IgD-negative memory B cell (primary cell): ENCODE measurements around the gene ANO6. TPM values are rescaled to one million over a fixed set of nuclear protein-coding genes. Genes with fewer than 3 reads are reported as not detected.
"Not testable (repeated sequence)": the region's sequence is repeated elsewhere in the genome, so short reads cannot be mapped to it uniquely, and the experiment has no call there.

ENCODE experiments used
- H3K27ac Mint-ChIP-seq, 3 donors: one replicate each; pipeline ENCODE4 v1.8.0; 2020 to 2022; ENCODE audit warnings: mild to moderate bottlenecking in 3 of 3, mixed read lengths in 3 of 3, moderate library complexity in 1 of 3
- H3K27me3 Mint-ChIP-seq: one replicate; pipeline ENCODE4 v1.8.0; 2021; ENCODE audit warnings: mixed read lengths
- H3K36me3 Mint-ChIP-seq: one replicate; pipeline ENCODE4 v1.8.0; 2020; ENCODE audit warnings: mild to moderate bottlenecking, mixed read lengths
- H3K4me1 Mint-ChIP-seq, 3 donors: one replicate each; pipeline ENCODE4 v1.8.0; 2020 to 2022; ENCODE audit warnings: mixed read lengths in 3 of 3, mild to moderate bottlenecking in 1 of 3
- H3K4me3 Mint-ChIP-seq, 4 donors: one replicate each; pipeline ENCODE4 v1.8.0; 2020 to 2022; ENCODE audit warnings: mild to moderate bottlenecking in 4 of 4, mixed read lengths in 4 of 4, moderate library complexity in 3 of 4
- H3K9me3 Mint-ChIP-seq, 3 donors: one replicate each; pipeline ENCODE4 v1.8.0; 2020 to 2021; ENCODE audit warnings: mixed read lengths in 3 of 3, mild to moderate bottlenecking in 1 of 3
- polyA plus RNA-seq: library from polyadenylated mRNA; unstranded; fragments of 300-500 nt; fragmentation: Illumina TruSeq; gene quantifications from one replicate; pipeline ENCODE4 v1.2.3, GENCODE V29; 2021

The ANO6 gene
- 18.0 TPM for polyA plus RNA-seq

- Mint-ChIP-seq H3K4me1 (peaks cover 14 to 37% (median 26%) of the 10 kb centered on the region in 3 donors), H3K27ac (peak within 1 kb of the TSS; percentile 72 to 92 (median 87)), H3K4me3 (peak within 1 kb of the TSS; percentile 88 to 99 (median 98)), H3K9me3 (no peaks in the 10 kb centered on the region), H3K36me3 (peaks cover 2% of the 10 kb centered on the region), H3K27me3 (no peaks in the 10 kb centered on the region)
Measured at GRCh38 chr12:45215419-45216229, at the start of gene ANO6. Gene ANO6, plus strand, starts transcription at chr12:45216095. Its CDS starts 227 bp downstream, at chr12:45216322.

- Mint-ChIP-seq H3K4me3 (no peak overlapping the region), H3K27me3 (peaks cover 3% of the 10 kb centered on the region), H3K4me1 (peaks cover 0 to 2% (median 2%) of the 10 kb centered on the region in 3 donors), H3K9me3 (no peaks in the 10 kb centered on the region), H3K27ac (no peak overlapping the region), H3K36me3 (peaks cover 1% of the 10 kb centered on the region)
Measured at GRCh38 chr12:45168976-45169375, 46.9 kb upstream of the ANO6 start.

GRCh38 chr12:45170456-45171042 lies 45.3 kb upstream of the ANO6 start:
- peaks cover 0 to 2% (median 2%) of the 10 kb centered on the region in 3 donors for H3K4me1 Mint-ChIP-seq
- peaks cover 5% of the 10 kb centered on the region for H3K36me3 Mint-ChIP-seq
- no peaks in the 10 kb centered on the region for H3K9me3 Mint-ChIP-seq
- no peak overlapping the region for H3K4me3 Mint-ChIP-seq
- no peaks in the 10 kb centered on the region for H3K27me3 Mint-ChIP-seq
- H3K27ac Mint-ChIP-seq, result no peak overlapping the region

GRCh38 chr12:45173293-45173692 lies 42.6 kb upstream of the ANO6 start:
- not testable (repeated sequence) for H3K27me3 Mint-ChIP-seq, H3K4me1 Mint-ChIP-seq, H3K27ac Mint-ChIP-seq, H3K4me3 Mint-ChIP-seq
- Mint-ChIP-seq H3K36me3 (peaks cover 24% of the 10 kb centered on the region), H3K9me3 (peaks cover 8 to 15% (median 10%) of the 10 kb centered on the region in 3 donors)

- peaks cover 10 to 21% (median 12%) of the 10 kb centered on the region in 3 donors for H3K9me3 Mint-ChIP-seq
- no peak overlapping the region for H3K27ac Mint-ChIP-seq
- H3K36me3 Mint-ChIP-seq, result peaks cover 25% of the 10 kb centered on the region
- H3K4me1 Mint-ChIP-seq, result peaks cover 0 to 3% (median 2%) of the 10 kb centered on the region in 3 donors
- no peaks in the 10 kb centered on the region for H3K27me3 Mint-ChIP-seq
- no peak overlapping the region for H3K4me3 Mint-ChIP-seq
Measured at GRCh38 chr12:45174595-45174994, 41.3 kb upstream of the ANO6 start.

GRCh38 chr12:45178771-45179170 lies 37.1 kb upstream of the ANO6 start:
- Mint-ChIP-seq H3K27me3 (no peaks in the 10 kb centered on the region), H3K9me3 (peaks cover 10 to 25% (median 12%) of the 10 kb centered on the region in 3 donors), H3K27ac (no peak overlapping the region), H3K4me3 (no peak overlapping the region), H3K36me3 (peaks cover 30% of the 10 kb centered on the region), H3K4me1 (peaks cover 0 to 1% (median 0%) of the 10 kb centered on the region in 3 donors)

- no peak overlapping the region for H3K27ac Mint-ChIP-seq
- peaks cover 6 to 18% (median 9%) of the 10 kb centered on the region in 3 donors for H3K9me3 Mint-ChIP-seq
- H3K4me3 Mint-ChIP-seq, result no peak overlapping the region
- H3K36me3 Mint-ChIP-seq, result peaks cover 16% of the 10 kb centered on the region
- H3K4me1 Mint-ChIP-seq, result peaks cover 6 to 7% (median 7%) of the 10 kb centered on the region in 3 donors
- no peaks in the 10 kb centered on the region for H3K27me3 Mint-ChIP-seq
Measured at GRCh38 chr12:45182511-45182910, 33.4 kb upstream of the ANO6 start.

- peaks cover 10% of the 10 kb centered on the region for H3K36me3 Mint-ChIP-seq
- H3K4me1 Mint-ChIP-seq, result peaks cover 5 to 7% (median 7%) of the 10 kb centered on the region in 3 donors
- H3K4me3 Mint-ChIP-seq, result no peak overlapping the region
- H3K9me3 Mint-ChIP-seq, result peaks cover 0 to 10% (median 4%) of the 10 kb centered on the region in 3 donors
- H3K27ac Mint-ChIP-seq, result no peak overlapping the region
- H3K27me3 Mint-ChIP-seq, result no peaks in the 10 kb centered on the region
Measured at GRCh38 chr12:45183246-45183645, 32.6 kb upstream of the ANO6 start.

GRCh38 chr12:45184147-45184963 lies 31.5 kb upstream of the ANO6 start:
- Mint-ChIP-seq H3K9me3 (peaks cover 0 to 4% (median 0%) of the 10 kb centered on the region in 3 donors), H3K27me3 (no peaks in the 10 kb centered on the region), H3K27ac (no peak overlapping the region), H3K4me1 (peaks cover 5 to 7% (median 7%) of the 10 kb centered on the region in 3 donors), H3K36me3 (peaks cover 12% of the 10 kb centered on the region), H3K4me3 (no peak overlapping the region)

GRCh38 chr12:45186762-45187161 lies 29.1 kb upstream of the ANO6 start:
- Mint-ChIP-seq H3K4me1 (peaks cover 5 to 7% (median 7%) of the 10 kb centered on the region in 3 donors), H3K27me3 (no peaks in the 10 kb centered on the region), H3K9me3 (no peaks in the 10 kb centered on the region), H3K36me3 (peaks cover 9% of the 10 kb centered on the region), H3K4me3 (no peak overlapping the region), H3K27ac (no peak overlapping the region)

- H3K36me3 Mint-ChIP-seq, result peaks cover 3% of the 10 kb centered on the region
- H3K27ac Mint-ChIP-seq, result peak overlapping the region in 1 of 3 donors; percentile 53
- no peaks in the 10 kb centered on the region for H3K27me3 Mint-ChIP-seq
- H3K4me3 Mint-ChIP-seq, result no peak overlapping the region
- no peaks in the 10 kb centered on the region for H3K9me3 Mint-ChIP-seq
- peaks cover 0 to 1% (median 0%) of the 10 kb centered on the region in 3 donors for H3K4me1 Mint-ChIP-seq
Measured at GRCh38 chr12:45189766-45190403, 26.0 kb upstream of the ANO6 start.

GRCh38 chr12:45191239-45191638 lies 24.7 kb upstream of the ANO6 start:
- no peaks in the 10 kb centered on the region for H3K27me3 Mint-ChIP-seq
- H3K4me1 Mint-ChIP-seq, result peaks cover 0 to 1% (median 0%) of the 10 kb centered on the region in 3 donors
- no peaks in the 10 kb centered on the region for H3K9me3 Mint-ChIP-seq
- H3K27ac Mint-ChIP-seq, result no peak overlapping the region
- peaks cover 3% of the 10 kb centered on the region for H3K36me3 Mint-ChIP-seq
- no peak overlapping the region for H3K4me3 Mint-ChIP-seq

GRCh38 chr12:45192707-45193106 lies 23.2 kb upstream of the ANO6 start:
- no peaks in the 10 kb centered on the region for H3K27me3 Mint-ChIP-seq
- no peak overlapping the region for H3K4me3 Mint-ChIP-seq
- peaks cover 0 to 1% (median 0%) of the 10 kb centered on the region in 3 donors for H3K4me1 Mint-ChIP-seq
- H3K36me3 Mint-ChIP-seq, result peaks cover 3% of the 10 kb centered on the region
- H3K9me3 Mint-ChIP-seq, result no peaks in the 10 kb centered on the region
- no peak overlapping the region for H3K27ac Mint-ChIP-seq

GRCh38 chr12:45200491-45201043 lies 15.3 kb upstream of the ANO6 start:
- Mint-ChIP-seq H3K27ac (no peak overlapping the region), H3K36me3 (peaks cover 3% of the 10 kb centered on the region), H3K4me1 (peaks cover 0 to 4% (median 3%) of the 10 kb centered on the region in 3 donors), H3K27me3 (no peaks in the 10 kb centered on the region), H3K4me3 (no peak overlapping the region), H3K9me3 (no peaks in the 10 kb centered on the region)
